DOHH2 (cell line): Measurements from ENCODE around the gene ILDR2.

ENCODE experiments used
- CTCF ChIP-seq: fragments of 200-600 bp; sonication (generic); IDR thresholded peaks from one replicate; pipeline ENCODE4 v1.5.1; 2014; ENCODE audit warnings: antibody characterized with exemption, mild to moderate bottlenecking, low read depth, low read length; ENCODE audit not compliant: poor library complexity, severe bottlenecking
- EZH2phosphoT487 ChIP-seq: fragments of 200-600 bp; sonication (generic); IDR thresholded peaks from 2 replicates; pipeline ENCODE4 v1.6.1; 2017; ENCODE audit warnings: borderline replicate concordance, mild to moderate bottlenecking, antibody characterized with exemption, low read length, moderate library complexity, mixed read lengths

- TF ChIP-seq CTCF (no peak), EZH2phosphoT487 (no peak)
Measured at GRCh38 chr1:166951050-166951449, 24.3 kb downstream of the ILDR2 start.
